T-cell (primary cell): ENCODE results near the gene OR1F1. TPM values are rescaled to one million over a fixed set of nuclear protein-coding genes. Genes with fewer than 3 reads are reported as not detected.
A peak's percentile ranks its signal among the peaks of the same experiment; 100 is the strongest.

Source experiments
- ATAC-seq, 4 experiments: fragments of 200-7000 bp in 3 of 4; fragments of 150-1000 bp in 1 of 4; cut with Tn5 transposase; replicated peaks in 1 of 4; 1 replicate in 3 of 4; 2 replicates in 1 of 4; pipeline ENCODE4 v1.10.0; 2021; ENCODE audit warnings: moderate library complexity in 3 of 4, mild to moderate bottlenecking in 2 of 4, moderate number of reproducible peaks in 1 of 4
- CTCF ChIA-PET, 2 donors: fragments of 300-600 bp; sonication (Branson Sonifier 250); formaldehyde crosslinking; loops; one replicate each; lab custom pipeline; 2022; ENCODE audit warnings: antibody characterized with exemption in 2 of 2; lab: Charles Lee
- POLR2A ChIA-PET, 2 donors: fragments of 300-600 bp; sonication (Branson Sonifier 250); formaldehyde crosslinking; loops; one replicate each; lab custom pipeline; 2022; ENCODE audit warnings: antibody characterized with exemption in 2 of 2; lab: Charles Lee
- DNase-seq, 35 experiments: peaks; one replicate each; pipeline versions ENCODE4 v3.0.0 to v3.0.0-alpha.2; 2013 to 2023
- H3K27ac ChIP-seq: one replicate; pipeline ENCODE4 v1.5.1; 2013; ENCODE audit warnings: low read length
- H3K27me3 ChIP-seq, 2 experiments: replicated peaks in 1 of 2; 1 replicate in 1 of 2; 2 replicates in 1 of 2; pipeline versions ENCODE4 v1.6.1 to v1.7.0; 2013; ENCODE audit warnings: low read length in 1 of 2, mixed read lengths in 1 of 2; ENCODE audit not compliant: control insufficient read depth in 2 of 2, insufficient read depth in 2 of 2; ENCODE audit errors: extremely low read depth in 1 of 2
- H3K36me3 ChIP-seq, 2 donors: 1 replicate in 1 of 2; 2 replicates in 1 of 2; pipeline versions ENCODE4 v1.6.1 to v1.7.0; 2013; ENCODE audit warnings: low read length in 1 of 2; ENCODE audit not compliant: control insufficient read depth in 2 of 2, insufficient read depth in 1 of 2; ENCODE audit errors: extremely low read depth in 1 of 2
- H3K4me1 ChIP-seq, 2 experiments: 1 replicate in 1 of 2; 2 replicates in 1 of 2; pipeline versions ENCODE4 v1.6.1 to v1.7.0; 2013; ENCODE audit warnings: low read length in 2 of 2, mixed read lengths in 1 of 2; ENCODE audit not compliant: insufficient read depth in 2 of 2, control insufficient read depth in 1 of 2; ENCODE audit errors: extremely low read depth in 1 of 2
- H3K4me3 ChIP-seq, 2 donors: 1 replicate in 1 of 2; 2 replicates in 1 of 2; pipeline versions ENCODE4 v1.5.1 to v1.7.0; 2013; ENCODE audit warnings: mild to moderate bottlenecking in 2 of 2, low read length in 1 of 2, moderate library complexity in 1 of 2; ENCODE audit not compliant: control insufficient read depth in 1 of 2; ENCODE audit errors: extremely low read depth in 1 of 2
- H3K9me3 ChIP-seq: 2 replicates; pipeline ENCODE4 v1.7.0; 2013
- H3K27ac Mint-ChIP-seq, 2 donors: one replicate each; pipeline ENCODE4 v1.8.0; 2020 to 2021; ENCODE audit warnings: mild to moderate bottlenecking in 2 of 2, mixed read lengths in 2 of 2
- H3K27me3 Mint-ChIP-seq, 2 donors: one replicate each; pipeline ENCODE4 v1.8.0; 2021 to 2022; ENCODE audit warnings: mixed read lengths in 2 of 2
- H3K36me3 Mint-ChIP-seq: one replicate; pipeline ENCODE4 v1.8.0; 2021; ENCODE audit warnings: mixed read lengths
- H3K4me1 Mint-ChIP-seq, 3 donors: one replicate each; pipeline ENCODE4 v1.8.0; 2020 to 2022; ENCODE audit warnings: mixed read lengths in 3 of 3, mild to moderate bottlenecking in 1 of 3
- H3K4me3 Mint-ChIP-seq, 3 donors: one replicate each; pipeline ENCODE4 v1.8.0; 2020 to 2022; ENCODE audit warnings: mild to moderate bottlenecking in 3 of 3, mixed read lengths in 3 of 3, moderate library complexity in 3 of 3
- H3K9me3 Mint-ChIP-seq, 3 donors: one replicate each; pipeline ENCODE4 v1.8.0; 2020 to 2022; ENCODE audit warnings: mixed read lengths in 3 of 3
- WGBS: methylation state at CpG from one replicate; pipeline ENCODE4 v1.1.5; 2013; ENCODE audit warnings: missing lambda C conversion rate; ENCODE audit not compliant: insufficient coverage; 5-methylcytosine and 5-hydroxymethylcytosine counted together
- total RNA-seq, 35 experiments: library from RNA in 6 of 35; stranded (reverse) in 6 of 35; fragments of 120-200 nt in 1 of 35; gene quantifications; one replicate each; pipeline versions ENCODE4 v1.2.1 to v1.2.4 and lab custom pipeline; 2013 to 2026

The OR1F1 gene
- total RNA-seq, 5 donors from 2014 or later (not counting 1 experiment from before 2014, with no cell fraction given): not detected

GRCh38 chr16:3145151-3145550 is 42.9 kb upstream of the OR1F1 start:
- no peaks in the 10 kb centered on the region for H3K9me3 Mint-ChIP-seq
- ATAC-seq: no peak
- H3K36me3 ChIP-seq: peaks cover 19% of the 10 kb centered on the region in 2 donors
- peaks cover 12% of the 10 kb centered on the region for H3K36me3 Mint-ChIP-seq
- no peak overlapping the region for H3K4me3 ChIP-seq
- H3K27ac Mint-ChIP-seq: no peak overlapping the region
- 92% methylated on average over 9 of the region's 10 CpGs for WGBS
- ChIA-PET CTCF (interaction anchor here in 1 of 2 donors (1.3 kb wide), 1 partner anchor 10 kb away, joined by 3 read pairs; the partner anchor contains the start of gene ZNF213), POLR2A (interaction anchor here (0.6 kb wide), 2 partner anchors 68 to 162 kb away, joined by 4 read pairs; no protein-coding TSS in a partner anchor)
- peaks cover 3 to 12% (median 9%) of the 10 kb centered on the region in 3 donors for H3K4me1 Mint-ChIP-seq
- peaks cover 0 to 10% of the 10 kb centered on the region in 2 experiments for H3K27me3 ChIP-seq
- H3K27me3 Mint-ChIP-seq: no peaks in the 10 kb centered on the region
- H3K27ac ChIP-seq: no peak overlapping the region
- H3K4me1 ChIP-seq: peaks cover 0 to 14% of the 10 kb centered on the region in 2 experiments
- H3K9me3 ChIP-seq: no peaks in the 10 kb centered on the region
- DNase-seq: no peak
- H3K4me3 Mint-ChIP-seq: no peak overlapping the region

- peaks cover 17 to 19% of the 10 kb centered on the region in 2 donors for H3K36me3 ChIP-seq
- Mint-ChIP-seq H3K4me1 (peaks cover 5 to 15% (median 11%) of the 10 kb centered on the region in 3 donors), H3K4me3 (no peak overlapping the region), H3K9me3 (no peaks in the 10 kb centered on the region), H3K27ac (no peak overlapping the region), H3K36me3 (peaks cover 12% of the 10 kb centered on the region), H3K27me3 (no peaks in the 10 kb centered on the region)
- no peak overlapping the region for H3K4me3 ChIP-seq
- no peaks in the 10 kb centered on the region for H3K9me3 ChIP-seq
- H3K4me1 ChIP-seq: peaks cover under 1 to 18% of the 10 kb centered on the region in 2 experiments
- H3K27ac ChIP-seq: no peak overlapping the region
- ChIA-PET CTCF (interaction anchor here in 1 of 2 donors (1.3 kb wide), 1 partner anchor 11 kb away, joined by 3 read pairs; the partner anchor contains the start of gene ZNF213), POLR2A (interaction anchor here in 1 of 2 donors (0.6 kb wide), 1 partner anchor 69 kb away, joined by 4 read pairs; no protein-coding TSS in a partner anchor)
- DNase-seq (no peak), ATAC-seq (no peak)
- 85% methylated on average over 10 of the region's 12 CpGs for WGBS
- H3K27me3 ChIP-seq: peaks cover 0 to 10% of the 10 kb centered on the region in 2 experiments
These were observed 42.3 kb upstream of the OR1F1 start for GRCh38 chr16:3145660-3146059.

- Mint-ChIP-seq H3K4me1 (peaks cover 13 to 20% (median 19%) of the 10 kb centered on the region in 3 donors), H3K36me3 (peaks cover 4% of the 10 kb centered on the region), H3K9me3 (no peaks in the 10 kb centered on the region), H3K4me3 (no peak overlapping the region), H3K27me3 (no peaks in the 10 kb centered on the region), H3K27ac (no peak overlapping the region)
- peaks cover 0 to 17% of the 10 kb centered on the region in 2 experiments for H3K27me3 ChIP-seq
- H3K9me3 ChIP-seq: no peaks in the 10 kb centered on the region
- H3K4me1 ChIP-seq: peaks cover 4 to 33% of the 10 kb centered on the region in 2 experiments
- H3K4me3 ChIP-seq: no peak overlapping the region
- H3K27ac ChIP-seq: no peak overlapping the region
- POLR2A ChIA-PET: interaction anchor here in 1 of 2 donors (0.7 kb wide), 1 partner anchor 112 kb away, joined by 8 read pairs; no protein-coding TSS in a partner anchor
- 86% methylated on average over 13 of the region's 16 CpGs for WGBS
- H3K36me3 ChIP-seq: peaks cover 6% of the 10 kb centered on the region in 2 donors
- no peak for ATAC-seq
- CTCF ChIA-PET: interaction anchor here (0.6 to 2.5 kb wide), 3 partner anchors 11 to 99 kb away, joined by 3 to 10 read pairs (median 9); partner anchors contain the start of gene ZNF213 (in 1 of the 2)
- DNase-seq: no peak
These were observed 40.8 kb upstream of the OR1F1 start for GRCh38 chr16:3147046-3147756.

- H3K4me1 ChIP-seq: peaks cover 4 to 38% of the 10 kb centered on the region in 2 experiments
- peaks cover 18 to 25% (median 20%) of the 10 kb centered on the region in 3 donors for H3K4me1 Mint-ChIP-seq
- H3K27me3 ChIP-seq: peaks cover 0 to 20% of the 10 kb centered on the region in 2 experiments
- ChIA-PET POLR2A (no interaction called here), CTCF (interaction anchor here (0.6 to 2.5 kb wide), 2 partner anchors 11 to 13 kb away, joined by 3 to 10 read pairs; partner anchors contain the start of gene ZNF213 (in 1 of the 2))
- H3K27ac ChIP-seq: no peak overlapping the region
- H3K36me3 Mint-ChIP-seq: no peaks in the 10 kb centered on the region
- ATAC-seq (no peak), DNase-seq (no peak)
- peaks cover 0 to 4% (median 0%) of the 10 kb centered on the region in 3 donors for H3K9me3 Mint-ChIP-seq
- peaks cover 1% of the 10 kb centered on the region in 2 donors for H3K36me3 ChIP-seq
- H3K27me3 Mint-ChIP-seq: peaks cover 0 to 4% of the 10 kb centered on the region in 2 donors
- H3K4me3 ChIP-seq: no peak overlapping the region
- H3K9me3 ChIP-seq: no peaks in the 10 kb centered on the region
- H3K27ac Mint-ChIP-seq: no peak overlapping the region
- H3K4me3 Mint-ChIP-seq: no peak overlapping the region
- 95% methylated on average over 3 of the region's 5 CpGs for WGBS
These were observed 40.3 kb upstream of the OR1F1 start for GRCh38 chr16:3147757-3148104.

GRCh38 chr16:3148256-3149192 is 39.5 kb upstream of the OR1F1 start:
- WGBS: 91% methylated on average over 7 of the region's 13 CpGs
- DNase-seq: no peak
- Histone ChIP-seq H3K27me3 (peaks cover 0 to 20% of the 10 kb centered on the region in 2 experiments), H3K4me3 (no peak overlapping the region), H3K36me3 (no peaks in the 10 kb centered on the region), H3K9me3 (no peaks in the 10 kb centered on the region), H3K27ac (no peak overlapping the region), H3K4me1 (peaks cover 4 to 38% of the 10 kb centered on the region in 2 experiments)
- CTCF ChIA-PET: interaction anchor here in 1 of 2 donors (1.0 to 2.5 kb wide), 3 partner anchors 14 to 71 kb away, joined by 3 to 10 read pairs (median 3); partner anchors contain the start of gene ZNF213
- peaks cover 0 to 5% (median 0%) of the 10 kb centered on the region in 3 donors for H3K9me3 Mint-ChIP-seq
- peaks cover 20 to 27% (median 22%) of the 10 kb centered on the region in 3 donors for H3K4me1 Mint-ChIP-seq
- no peak for ATAC-seq
- POLR2A ChIA-PET: no interaction called here
- no peaks in the 10 kb centered on the region for H3K36me3 Mint-ChIP-seq
- peak overlapping the region; percentile 80 to 93 (median 84) for H3K4me3 Mint-ChIP-seq
- H3K27ac Mint-ChIP-seq: peak overlapping the region; percentile 55 to 61
- peaks cover 0 to 5% of the 10 kb centered on the region in 2 donors for H3K27me3 Mint-ChIP-seq
